Vagina (tissue), 2 donors: ENCODE measurements around the gene DAPK3. TPM values are rescaled to one million over a fixed set of nuclear protein-coding genes. Genes with fewer than 3 reads are reported as not detected.
A peak's percentile ranks its signal among the peaks of the same experiment; 100 is the strongest.

Source experiments
- DNase-seq, 2 donors: peaks; one replicate each; pipeline ENCODE4 v3.0.0-alpha.2; 2017; ENCODE audit errors: extremely low spot score in 2 of 2
- H3K27ac ChIP-seq: fragments of 200-600 bp; sonication (generic); one replicate; pipeline ENCODE4 v1.5.1; 2019
- H3K27me3 ChIP-seq: fragments of 200-600 bp; sonication (generic); one replicate; pipeline ENCODE4 v1.5.1; 2019
- H3K36me3 ChIP-seq, 2 donors: fragments of 200-600 bp; sonication (generic); one replicate each; pipeline ENCODE4 v1.5.1; 2017 to 2019
- H3K4me1 ChIP-seq: fragments of 200-600 bp; sonication (generic); one replicate; pipeline ENCODE4 v1.5.1; 2019
- H3K4me3 ChIP-seq, 2 donors: fragments of 200-600 bp; sonication (generic); 1 replicate in 1 of 2; 2 replicates in 1 of 2; pipeline ENCODE4 v1.5.1; 2016 to 2019
- H3K9me3 ChIP-seq: fragments of 200-600 bp; sonication (generic); one replicate; pipeline ENCODE4 v1.5.1; 2019
- POLR2A ChIP-seq, 2 donors: fragments of 450-650 bp; IDR thresholded peaks; one replicate each; pipeline ENCODE4 v1.6.1; 2017; ENCODE audit warnings: antibody characterized with exemption in 2 of 2, mild to moderate bottlenecking in 2 of 2, moderate library complexity in 2 of 2
- POLR2AphosphoS5 ChIP-seq, 2 donors: sonication (generic); formaldehyde crosslinking; IDR thresholded peaks; one replicate each; pipeline ENCODE4 v1.9.0; 2017; ENCODE audit warnings: antibody characterized with exemption in 2 of 2, mild to moderate bottlenecking in 2 of 2, low read depth in 1 of 2; ENCODE audit not compliant: insufficient read depth in 1 of 2
- intact Hi-C: fragments of 100-400 bp; cut with DNase I; formaldehyde crosslinking; loops from one replicate; pipeline ENCODE4 v1.15.1; 2023
- total RNA-seq: library from RNA; depleted of rRNA; stranded (reverse); fragments of >200 nt; gene quantifications from one replicate; pipeline ENCODE4 v1.2.3, GENCODE V29; 2016
- TF ChIP-seq, protein P1 (sequence below), 3 experiments: fragments of 450-650 bp in 2 of 3; fragments of 200-600 bp in 1 of 3; sonication (generic) in 1 of 3; IDR thresholded peaks; one replicate each; pipeline ENCODE4 v1.5.1; 2017 to 2019; ENCODE audit warnings: antibody characterized with exemption in 3 of 3, mild to moderate bottlenecking in 2 of 3, moderate library complexity in 2 of 3

Gene DAPK3
- total RNA-seq, 1 donor from 2014 or later = 62.4 TPM

DNA sequence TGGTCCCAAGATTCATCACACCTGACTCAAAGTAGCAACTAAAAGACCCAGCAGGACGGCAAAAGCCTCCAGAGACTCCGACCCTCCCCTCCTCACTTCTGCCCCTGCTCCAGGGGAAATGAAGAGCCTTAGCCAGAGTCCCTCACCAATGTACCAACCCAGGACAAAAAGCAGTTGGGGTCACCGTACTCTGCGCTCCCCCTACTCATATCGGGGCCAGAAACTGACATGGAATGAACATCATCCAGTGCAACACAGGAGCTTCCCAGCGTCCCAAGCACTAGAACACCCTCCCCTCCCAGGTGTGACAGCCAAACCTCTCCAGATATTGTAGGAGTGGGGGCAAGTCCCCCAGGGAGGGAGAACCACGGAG is 12.6 kb upstream of the DAPK3 start:
- Histone ChIP-seq H3K9me3 (no peaks in the 10 kb centered on the region), H3K36me3 (peaks cover 3 to 59% of the 10 kb centered on the region in 2 donors), H3K27ac (peak overlapping the region; percentile 92), H3K4me3 (peak overlapping the region; percentile 79 to 100), H3K4me1 (peaks cover 49% of the 10 kb centered on the region), H3K27me3 (no peaks in the 10 kb centered on the region)
- TF ChIP-seq, protein P1, sequence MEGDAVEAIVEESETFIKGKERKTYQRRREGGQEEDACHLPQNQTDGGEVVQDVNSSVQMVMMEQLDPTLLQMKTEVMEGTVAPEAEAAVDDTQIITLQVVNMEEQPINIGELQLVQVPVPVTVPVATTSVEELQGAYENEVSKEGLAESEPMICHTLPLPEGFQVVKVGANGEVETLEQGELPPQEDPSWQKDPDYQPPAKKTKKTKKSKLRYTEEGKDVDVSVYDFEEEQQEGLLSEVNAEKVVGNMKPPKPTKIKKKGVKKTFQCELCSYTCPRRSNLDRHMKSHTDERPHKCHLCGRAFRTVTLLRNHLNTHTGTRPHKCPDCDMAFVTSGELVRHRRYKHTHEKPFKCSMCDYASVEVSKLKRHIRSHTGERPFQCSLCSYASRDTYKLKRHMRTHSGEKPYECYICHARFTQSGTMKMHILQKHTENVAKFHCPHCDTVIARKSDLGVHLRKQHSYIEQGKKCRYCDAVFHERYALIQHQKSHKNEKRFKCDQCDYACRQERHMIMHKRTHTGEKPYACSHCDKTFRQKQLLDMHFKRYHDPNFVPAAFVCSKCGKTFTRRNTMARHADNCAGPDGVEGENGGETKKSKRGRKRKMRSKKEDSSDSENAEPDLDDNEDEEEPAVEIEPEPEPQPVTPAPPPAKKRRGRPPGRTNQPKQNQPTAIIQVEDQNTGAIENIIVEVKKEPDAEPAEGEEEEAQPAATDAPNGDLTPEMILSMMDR (IDR thresholded peaks at IDR 0.05) = no peak
- TF ChIP-seq POLR2A (IDR thresholded peaks at IDR 0.05) (no peak), POLR2AphosphoS5 (IDR thresholded peaks at IDR 0.05; ENCODE audit: insufficient read depth in 1 of 2, low read depth in 1 of 2) (no peak)
- intact Hi-C loops = loop anchor here (10.0 kb wide), 1 partner anchor 221 kb away; no protein-coding TSS in a partner anchor
- no peak for DNase-seq

- no peak for DNase-seq
- intact Hi-C loops = loop anchor here (10.0 kb wide), 1 partner anchor 222 kb away; no protein-coding TSS in a partner anchor
- Histone ChIP-seq H3K27me3 (no peaks in the 10 kb centered on the region), H3K4me1 (peaks cover 44% of the 10 kb centered on the region), H3K4me3 (peak overlapping the region in 1 of 2 donors; percentile 100), H3K36me3 (peaks cover 3 to 65% of the 10 kb centered on the region in 2 donors), H3K9me3 (no peaks in the 10 kb centered on the region), H3K27ac (peak overlapping the region; percentile 92)
- TF ChIP-seq POLR2A (IDR thresholded peaks at IDR 0.05) = no peak
- TF ChIP-seq, protein P1 (IDR thresholded peaks at IDR 0.05) = no peak
- TF ChIP-seq POLR2AphosphoS5 (IDR thresholded peaks at IDR 0.05; ENCODE audit: insufficient read depth in 1 of 2, low read depth in 1 of 2) = no peak
Observed at GRCh38 chr19:3982701-3983541, 12.0 kb upstream of the DAPK3 start.

GRCh38 chr19:3981736-3982681 is 11.1 kb upstream of the DAPK3 start:
- Histone ChIP-seq H3K36me3 (peaks cover 3 to 74% of the 10 kb centered on the region in 2 donors), H3K27me3 (no peaks in the 10 kb centered on the region), H3K9me3 (no peaks in the 10 kb centered on the region), H3K4me3 (no peak overlapping the region), H3K27ac (no peak overlapping the region), H3K4me1 (peaks cover 35% of the 10 kb centered on the region)
- TF ChIP-seq, protein P1 (IDR thresholded peaks at IDR 0.05) = no peak
- TF ChIP-seq POLR2A (IDR thresholded peaks at IDR 0.05) (no peak), POLR2AphosphoS5 (IDR thresholded peaks at IDR 0.05; ENCODE audit: insufficient read depth in 1 of 2, low read depth in 1 of 2) (no peak)
- no peak for DNase-seq
- intact Hi-C loops = loop anchor here (10.0 kb wide), 1 partner anchor 223 kb away; no protein-coding TSS in a partner anchor

DNA sequence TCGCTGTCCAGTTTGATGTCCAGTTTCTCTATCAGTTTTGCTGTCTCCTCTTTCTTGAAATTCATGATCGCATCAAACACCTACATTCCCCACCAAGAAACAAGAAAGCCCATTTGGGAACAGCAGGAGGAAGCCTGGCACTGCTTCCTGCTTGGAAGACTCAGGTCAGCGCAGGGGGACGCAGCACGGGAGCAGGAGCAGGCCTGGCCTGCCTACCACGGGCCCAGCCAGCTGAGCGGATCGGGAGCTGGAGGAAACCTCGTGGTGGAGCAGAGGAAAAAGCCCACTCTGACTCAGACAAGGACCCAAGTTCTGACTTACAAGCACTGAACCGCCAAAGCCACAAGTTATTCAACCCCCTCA is 10.5 kb upstream of the DAPK3 start:
- Histone ChIP-seq H3K9me3 (no peaks in the 10 kb centered on the region), H3K4me3 (no peak overlapping the region), H3K27me3 (no peaks in the 10 kb centered on the region), H3K4me1 (peaks cover 29% of the 10 kb centered on the region), H3K36me3 (peaks cover 3 to 81% of the 10 kb centered on the region in 2 donors), H3K27ac (no peak overlapping the region)
- TF ChIP-seq POLR2AphosphoS5 (IDR thresholded peaks at IDR 0.05; ENCODE audit: insufficient read depth in 1 of 2, low read depth in 1 of 2) = no peak
- DNase-seq = no peak
- intact Hi-C loops = loop anchor here (10.0 kb wide), 1 partner anchor 223 kb away; no protein-coding TSS in a partner anchor
